Measurements from ENCODE around the gene MTF1.

Gene MTF1

GRCh38 chr1:37854406-37854805 lies 5.0 kb downstream of the MTF1 start:
- TF ChIP-seq GATA1 (IDR thresholded peaks at IDR 0.05; ENCODE audit: low read depth, low read length) (no peak), POLR2A (IDR thresholded peaks at IDR 0.05; ENCODE audit: low read length) (no peak)
- no peak for DNase-seq

- no peak for TF ChIP-seq GATA1 (IDR thresholded peaks at IDR 0.05; ENCODE audit: low read depth, low read length)
- no peak for TF ChIP-seq POLR2A (IDR thresholded peaks at IDR 0.05; ENCODE audit: low read length)
- DNase-seq = peak in 1 of 2 experiments; percentile 10
Measured at GRCh38 chr1:37853157-37853556, 6.2 kb downstream of the MTF1 start.

GRCh38 chr1:37851782-37852210 lies 7.6 kb downstream of the MTF1 start:
- no peak for DNase-seq
- TF ChIP-seq GATA1 (IDR thresholded peaks at IDR 0.05; ENCODE audit: low read depth, low read length) (no peak), POLR2A (IDR thresholded peaks at IDR 0.05; ENCODE audit: low read length) (no peak)

GRCh38 chr1:37851262-37851661 lies 8.1 kb downstream of the MTF1 start:
- no peak for DNase-seq
- TF ChIP-seq GATA1 (IDR thresholded peaks at IDR 0.05; ENCODE audit: low read depth, low read length) (no peak), POLR2A (IDR thresholded peaks at IDR 0.05; ENCODE audit: low read length) (no peak)

- DNase-seq = no peak
- TF ChIP-seq GATA1 (IDR thresholded peaks at IDR 0.05; ENCODE audit: low read depth, low read length) (no peak), POLR2A (IDR thresholded peaks at IDR 0.05; ENCODE audit: low read length) (no peak)
Measured at GRCh38 chr1:37850352-37850955, 8.9 kb downstream of the MTF1 start.

GRCh38 chr1:37849480-37849879 lies 9.9 kb downstream of the MTF1 start:
- TF ChIP-seq POLR2A (IDR thresholded peaks at IDR 0.05; ENCODE audit: low read length) (no peak), GATA1 (IDR thresholded peaks at IDR 0.05; ENCODE audit: low read depth, low read length) (no peak)
- no peak for DNase-seq

- no peak for DNase-seq
Measured at GRCh38 chr1:37846647-37847339, 12.6 kb downstream of the MTF1 start.

GRCh38 chr1:37845786-37846185 lies 13.6 kb downstream of the MTF1 start:
- TF ChIP-seq POLR2A (IDR thresholded peaks at IDR 0.05; ENCODE audit: low read length) = no peak
- no peak for TF ChIP-seq GATA1 (IDR thresholded peaks at IDR 0.05; ENCODE audit: low read depth, low read length)

More at GRCh38 chr1:37846647-37847339, 12.6 kb downstream of the MTF1 start:
- no peak for TF ChIP-seq POLR2A (IDR thresholded peaks at IDR 0.05; ENCODE audit: low read length)
- TF ChIP-seq GATA1 (IDR thresholded peaks at IDR 0.05; ENCODE audit: low read depth, low read length) = no peak

GRCh38 chr1:37845049-37845646 lies 14.2 kb downstream of the MTF1 start:
- no peak for DNase-seq
- TF ChIP-seq GATA1 (IDR thresholded peaks at IDR 0.05; ENCODE audit: low read depth, low read length) = no peak
- TF ChIP-seq POLR2A (IDR thresholded peaks at IDR 0.05; ENCODE audit: low read length) = no peak

More at GRCh38 chr1:37845786-37846185, 13.6 kb downstream of the MTF1 start:
- DNase-seq = no peak

GRCh38 chr1:37844536-37844935 lies 14.9 kb downstream of the MTF1 start:
- no peak for DNase-seq
- TF ChIP-seq POLR2A (IDR thresholded peaks at IDR 0.05; ENCODE audit: low read length) = no peak
- TF ChIP-seq GATA1 (IDR thresholded peaks at IDR 0.05; ENCODE audit: low read depth, low read length) = no peak

GRCh38 chr1:37841652-37842051 lies 17.7 kb downstream of the MTF1 start:
- no peak for DNase-seq
- TF ChIP-seq GATA1 (IDR thresholded peaks at IDR 0.05; ENCODE audit: low read depth, low read length) (no peak), POLR2A (IDR thresholded peaks at IDR 0.05; ENCODE audit: low read length) (no peak)

- no peak for DNase-seq
- TF ChIP-seq GATA1 (IDR thresholded peaks at IDR 0.05; ENCODE audit: low read depth, low read length) (no peak), POLR2A (IDR thresholded peaks at IDR 0.05; ENCODE audit: low read length) (no peak)
Measured at GRCh38 chr1:37840711-37841110, 18.7 kb downstream of the MTF1 start.

GRCh38 chr1:37839676-37840075 lies 19.7 kb downstream of the MTF1 start:
- TF ChIP-seq GATA1 (IDR thresholded peaks at IDR 0.05; ENCODE audit: low read depth, low read length) (no peak), POLR2A (IDR thresholded peaks at IDR 0.05; ENCODE audit: low read length) (no peak)
- no peak for DNase-seq

- no peak for DNase-seq
- TF ChIP-seq POLR2A (IDR thresholded peaks at IDR 0.05; ENCODE audit: low read length) = no peak
- no peak for TF ChIP-seq GATA1 (IDR thresholded peaks at IDR 0.05; ENCODE audit: low read depth, low read length)
Measured at GRCh38 chr1:37836788-37837187, 22.6 kb downstream of the MTF1 start.

GRCh38 chr1:37831809-37832208 lies 27.6 kb downstream of the MTF1 start:
- DNase-seq = no peak
- TF ChIP-seq GATA1 (IDR thresholded peaks at IDR 0.05; ENCODE audit: low read depth, low read length) = no peak
- TF ChIP-seq POLR2A (IDR thresholded peaks at IDR 0.05; ENCODE audit: low read length) = no peak

Measured in erythroblast (primary cell).